HG02981 (cell line): ENCODE results near the gene SIX3.

Source experiments
- ATAC-seq: cut with Tn5 transposase; IDR thresholded peaks from one replicate; pipeline ENCODE4 v1.9.1; 2021; ENCODE audit warnings: mild to moderate bottlenecking, moderate library complexity; ENCODE audit not compliant: unreplicated experiment

SIX3 gene

GRCh38 chr2:44954889-44955592 is 13.5 kb downstream of the SIX3 start:
- ATAC-seq, result no peak

DNA sequence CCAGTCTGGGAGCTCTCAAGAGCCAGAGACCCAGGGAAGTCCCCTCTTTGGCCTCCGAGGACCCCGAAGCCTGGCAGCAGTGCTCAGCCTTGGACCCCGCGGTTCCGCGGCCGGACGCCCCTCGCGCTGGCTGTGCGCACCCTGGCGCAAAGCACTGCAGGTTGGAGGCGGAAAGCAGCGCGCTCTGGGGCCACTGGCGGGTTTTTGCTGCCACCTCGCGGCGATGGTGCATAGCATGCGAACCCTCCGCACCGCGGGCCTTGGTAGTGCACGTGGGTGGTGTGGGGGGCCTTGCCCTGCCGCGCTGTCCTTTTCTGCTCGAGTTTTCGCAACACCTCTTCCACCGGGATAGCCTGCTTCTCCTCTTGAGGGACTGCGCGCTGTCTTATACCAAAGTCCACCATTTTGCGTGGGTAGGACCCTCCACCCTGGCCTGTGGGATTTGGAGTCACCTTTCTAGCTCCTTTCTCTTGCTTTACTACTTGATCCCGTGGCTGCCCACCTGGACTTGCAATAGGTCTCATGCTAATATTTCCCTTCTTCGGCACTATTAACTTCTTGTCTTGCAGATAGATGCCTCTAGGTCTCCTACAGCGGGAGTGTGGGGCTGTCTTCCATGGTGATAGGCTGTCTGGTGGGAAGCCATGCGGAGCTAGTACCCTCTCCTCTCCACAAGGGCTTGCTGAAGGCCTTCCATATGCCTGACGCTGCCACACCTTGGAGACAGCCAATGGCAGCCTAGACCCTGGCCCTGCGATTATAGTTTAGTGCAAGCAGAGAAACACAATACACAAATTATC is 14.3 kb downstream of the SIX3 start:
- peak; percentile 51 for ATAC-seq

DNA sequence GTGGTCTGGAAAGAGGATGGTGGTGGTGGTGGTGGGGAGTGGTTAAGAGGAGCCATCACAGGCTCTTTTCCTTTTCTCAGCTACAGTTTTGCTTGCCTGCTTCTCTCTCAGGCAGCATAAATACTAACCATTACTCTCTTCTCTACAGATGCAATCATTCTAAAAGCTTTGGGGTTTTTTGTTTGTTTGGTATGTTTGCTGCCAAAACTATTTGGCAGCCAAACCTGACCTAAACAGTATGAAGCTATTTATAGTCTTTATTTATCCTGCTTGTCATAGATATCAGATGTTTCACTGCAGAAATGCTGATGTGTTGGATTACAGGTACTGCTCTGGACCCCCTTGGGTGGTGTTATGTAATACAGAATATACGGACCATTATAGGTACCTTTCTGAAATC is 15.3 kb downstream of the SIX3 start:
- ATAC-seq, result no peak

DNA sequence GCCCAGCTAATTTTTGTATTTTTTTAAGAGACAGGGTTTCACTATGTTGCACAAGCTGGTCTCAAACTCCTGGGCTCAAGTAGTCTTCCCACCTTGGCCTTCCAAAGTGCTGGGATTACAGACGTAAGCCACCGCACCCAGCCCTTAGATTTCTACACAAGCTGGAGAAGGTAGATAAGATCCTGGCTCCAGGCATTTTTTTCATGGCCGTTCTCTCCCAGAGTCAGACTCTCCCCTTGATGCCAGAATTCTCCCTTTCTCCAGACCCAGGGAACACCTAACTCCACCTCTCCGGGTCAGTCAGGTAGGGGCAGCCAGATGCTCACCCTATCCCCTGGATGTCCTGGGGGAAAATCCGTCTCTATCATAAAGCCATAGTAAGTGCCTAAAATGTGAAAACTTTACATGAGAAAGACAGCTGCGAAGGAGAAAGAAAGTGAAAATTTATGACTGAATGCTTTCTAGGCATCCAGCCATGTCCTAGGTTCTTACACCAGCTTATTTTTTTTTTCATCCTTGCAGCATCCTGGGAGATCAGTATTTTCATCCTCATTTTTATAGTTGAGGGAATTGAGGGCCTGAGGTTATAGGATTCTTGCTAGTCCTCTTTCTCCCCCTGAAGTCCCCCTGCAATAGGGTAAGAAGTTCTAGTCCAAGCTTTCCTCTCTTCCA is 16.3 kb downstream of the SIX3 start:
- ATAC-seq, result no peak

- no peak for ATAC-seq
Observed at GRCh38 chr2:44959855-44960254, 18.4 kb downstream of the SIX3 start.

DNA sequence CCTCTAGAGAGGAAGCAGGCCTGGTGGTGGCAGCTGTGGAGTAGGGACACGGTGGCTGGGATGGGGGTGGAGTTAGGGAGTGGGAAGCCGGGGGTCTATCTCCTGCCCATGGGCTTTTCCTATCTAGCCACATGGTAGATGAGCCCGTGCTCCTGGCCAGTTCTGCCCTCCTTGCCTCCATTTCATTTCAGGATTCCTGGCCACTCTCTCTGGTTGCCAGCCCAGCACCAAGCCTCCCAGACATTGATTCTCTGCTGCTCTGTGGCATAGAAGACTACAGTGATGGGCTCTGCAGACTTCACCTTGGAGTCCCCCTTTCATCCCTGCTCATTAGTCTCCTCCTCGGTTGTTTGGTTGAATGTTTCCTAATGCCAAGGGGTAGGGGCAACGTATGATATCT is 19.4 kb downstream of the SIX3 start:
- ATAC-seq, result no peak

GRCh38 chr2:44962176-44962695 is 20.7 kb downstream of the SIX3 start:
- no peak for ATAC-seq

GRCh38 chr2:44964752-44965236 is 23.3 kb downstream of the SIX3 start:
- no peak for ATAC-seq

- ATAC-seq, result no peak
Observed at GRCh38 chr2:44965684-44966083, 24.2 kb downstream of the SIX3 start.

GRCh38 chr2:44967056-44967455 is 25.6 kb downstream of the SIX3 start:
- no peak for ATAC-seq

DNA sequence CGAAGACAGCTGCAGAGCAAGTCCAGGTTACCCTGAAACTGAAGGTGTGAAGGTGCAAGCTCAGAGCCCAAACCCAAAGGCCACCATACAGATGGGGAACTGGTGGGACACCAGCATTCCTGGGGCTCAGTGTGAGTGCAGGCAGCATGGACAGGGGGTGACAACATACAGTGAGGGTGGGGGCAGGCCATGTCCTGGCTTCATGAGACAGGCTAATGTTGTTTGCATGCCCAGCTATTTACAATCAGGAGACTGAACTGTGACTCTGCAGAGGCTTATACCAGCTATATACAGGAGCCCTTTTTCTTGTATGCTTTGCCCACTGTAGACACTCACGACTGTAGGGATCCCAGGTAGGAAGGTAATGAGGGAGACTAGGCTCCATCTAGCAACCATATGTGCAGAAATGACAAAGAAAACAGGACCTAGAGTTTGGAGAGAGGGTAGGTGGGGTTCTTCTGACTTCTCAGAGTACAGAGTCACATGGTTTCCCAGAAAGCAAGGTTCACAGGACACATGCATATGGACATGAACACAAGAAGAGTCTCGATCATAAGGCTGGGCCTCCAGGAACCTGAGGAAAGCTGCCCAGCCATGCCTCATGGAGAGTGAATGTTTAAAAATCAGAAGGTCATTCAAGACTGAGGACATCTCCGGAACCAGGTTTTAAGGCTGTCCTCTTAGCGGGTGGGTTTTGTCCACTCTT is 26.4 kb downstream of the SIX3 start:
- no peak for ATAC-seq

- no peak for ATAC-seq
Observed at GRCh38 chr2:44969936-44970335, 28.4 kb downstream of the SIX3 start.

DNA sequence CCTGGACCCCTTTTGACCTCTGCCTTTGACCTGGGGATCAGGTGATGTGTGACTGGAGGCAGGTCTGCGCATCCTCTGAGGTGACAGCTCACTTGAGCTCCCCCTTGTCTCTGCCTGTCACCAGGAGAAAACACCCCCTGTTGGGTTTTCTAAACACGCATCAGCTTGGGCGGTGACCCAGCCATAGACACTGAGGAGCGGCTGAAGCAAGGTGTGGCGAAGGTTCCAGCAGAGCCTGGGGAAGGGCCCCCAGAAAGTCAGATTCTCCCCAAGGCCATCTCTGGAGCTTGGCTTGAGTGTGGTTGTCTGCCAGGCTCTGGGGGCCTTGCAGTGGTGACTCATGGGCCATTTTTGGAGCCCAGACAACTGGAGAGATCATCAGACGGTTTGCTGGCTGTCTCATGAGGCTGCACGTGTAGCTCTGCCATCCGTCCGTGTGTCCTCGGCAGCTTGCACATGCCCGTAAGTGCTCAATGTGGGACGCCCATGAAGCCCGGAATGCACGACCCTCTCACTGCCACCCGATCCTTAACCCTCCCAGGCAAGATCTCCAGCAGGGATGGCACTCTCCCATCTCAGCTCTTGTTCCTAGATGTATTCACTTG is 29.4 kb downstream of the SIX3 start:
- ATAC-seq, result no peak

DNA sequence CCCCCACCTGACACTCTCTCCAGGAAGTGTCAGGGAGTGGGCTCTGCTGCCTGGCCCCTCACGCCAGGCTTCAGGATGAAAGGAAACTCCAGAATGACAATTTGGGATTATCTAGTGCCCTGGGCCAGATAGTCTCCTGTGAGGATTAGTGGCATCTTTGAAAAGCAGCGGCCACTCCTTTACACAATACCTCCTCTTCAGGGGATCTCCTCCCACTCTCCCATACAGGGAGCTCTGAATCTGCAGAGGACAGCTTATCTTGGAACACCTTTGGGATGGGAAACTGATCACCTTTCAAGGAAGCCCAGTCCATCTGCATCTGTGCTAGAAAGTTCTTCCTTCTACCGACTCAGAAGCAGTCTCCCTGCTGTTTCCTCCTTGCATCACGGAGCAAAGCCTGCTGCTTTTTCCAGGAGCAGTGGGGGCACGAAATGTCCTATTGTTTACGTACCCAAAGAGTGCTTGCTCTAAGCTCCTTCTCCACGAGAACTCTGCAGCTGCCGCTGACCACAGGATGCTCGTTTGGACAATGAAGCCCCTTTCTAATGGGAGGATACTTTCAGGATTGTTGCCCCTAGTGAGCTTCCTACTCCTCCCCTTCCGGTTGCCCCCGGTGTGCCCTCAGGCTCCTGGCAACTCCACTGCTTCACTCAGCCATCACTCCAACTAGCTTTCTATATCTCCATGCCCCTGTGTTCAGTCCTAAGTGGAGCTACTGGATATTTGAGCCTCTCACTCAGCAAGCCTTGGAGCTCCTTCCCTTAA is 31.5 kb downstream of the SIX3 start:
- no peak for ATAC-seq

DNA sequence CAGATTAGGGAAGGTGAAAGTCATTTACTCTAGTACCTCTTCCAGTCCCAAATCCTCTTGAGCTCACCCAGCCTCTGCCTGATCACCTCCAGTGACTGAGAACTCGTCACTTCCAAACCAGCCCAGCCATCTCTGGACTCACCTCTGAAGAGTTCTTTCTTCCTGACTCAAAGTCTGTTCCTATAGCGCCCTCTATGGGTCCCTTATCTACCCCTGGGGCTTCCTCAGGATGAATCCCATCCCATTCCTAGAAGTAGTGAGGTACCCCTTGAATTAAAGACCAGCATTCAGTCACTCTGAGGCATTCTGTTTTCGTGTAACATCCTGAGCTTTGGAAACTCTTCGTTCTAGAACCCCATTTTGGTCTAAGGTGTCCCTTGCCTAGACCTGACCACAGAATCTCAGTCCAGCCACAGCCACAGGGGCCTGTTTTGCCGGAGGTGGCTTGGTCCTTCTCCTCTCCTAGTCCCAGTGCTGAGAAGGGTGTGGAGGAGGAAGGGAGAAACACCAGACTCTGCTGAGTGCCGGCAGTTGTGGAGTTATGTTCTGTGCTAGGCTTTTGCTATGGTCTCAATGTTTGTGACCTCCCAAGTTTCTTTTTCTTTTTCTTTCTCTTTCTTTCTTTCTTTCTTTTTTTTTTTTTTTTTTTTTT is 32.7 kb downstream of the SIX3 start:
- ATAC-seq, result no peak

GRCh38 chr2:44975571-44976450 is 34.3 kb downstream of the SIX3 start:
- ATAC-seq, result no peak

DNA sequence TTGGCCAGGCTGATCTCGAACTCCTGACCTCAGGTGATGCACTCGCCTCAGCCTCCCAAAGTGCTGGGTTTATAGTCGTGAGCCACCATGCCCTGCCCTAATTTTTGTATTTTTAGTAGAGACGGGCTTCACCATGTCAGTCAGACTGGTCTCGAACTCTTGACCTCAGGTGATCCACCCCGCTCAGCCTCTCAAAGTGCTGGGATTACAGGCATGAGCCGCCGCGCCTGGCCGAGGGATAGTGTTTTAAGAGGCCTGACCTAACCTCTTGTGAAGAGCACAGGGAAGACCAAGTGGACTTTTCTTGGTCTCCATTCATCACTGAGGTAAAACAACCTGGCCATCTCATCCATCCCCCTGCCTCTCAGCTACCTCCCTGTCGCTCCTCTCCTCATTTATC is 38.1 kb downstream of the SIX3 start:
- no peak for ATAC-seq
